SU-DHL-6 (cell line): ENCODE results near the gene VSTM2B.
"Not testable (repeated sequence)": the region's sequence is repeated elsewhere in the genome, so short reads cannot be mapped to it uniquely, and the experiment has no call there.

Source experiments
- H2AFZ ChIP-seq: fragments of 200-600 bp; sonication (generic); 2 replicates; pipeline ENCODE4 v1.6.1; 2014; ENCODE audit warnings: low read depth, mild to moderate bottlenecking, moderate library complexity, mixed read lengths, antibody characterized with exemption, low read length; ENCODE audit not compliant: severe bottlenecking
- H3F3A ChIP-seq: fragments of 200-600 bp; shearing (Covaris generic); 2 replicates; pipeline ENCODE4 v1.6.0; 2016; ENCODE audit warnings: antibody characterized with exemption, mild to moderate bottlenecking; ENCODE audit not compliant: insufficient read depth
- H3K27ac ChIP-seq: fragments of 200-600 bp; sonication (generic); 2 replicates; pipeline ENCODE4 v1.5.1; 2016; ENCODE audit warnings: low read depth, mild to moderate bottlenecking, low read length, moderate library complexity, mixed read lengths
- H3K27me3 ChIP-seq: fragments of 200-600 bp; sonication (generic), shearing (Covaris generic); 2 replicates; pipeline ENCODE4 v1.6.0; 2014; ENCODE audit warnings: mild to moderate bottlenecking, low read length
- H3K36me3 ChIP-seq: fragments of 200-600 bp; sonication (generic); 2 replicates; pipeline ENCODE4 v1.6.1; 2014; ENCODE audit warnings: mild to moderate bottlenecking, low read length, mixed read lengths
- H3K4me2 ChIP-seq: fragments of 300-600, 200-600 bp; shearing (Covaris generic), sonication (generic); 2 replicates; pipeline ENCODE4 v1.6.0; 2014; ENCODE audit warnings: low read length, low read depth, mild to moderate bottlenecking; ENCODE audit not compliant: poor library complexity, severe bottlenecking
- H3K4me3 ChIP-seq: fragments of 200-600 bp; sonication (generic); 2 replicates; pipeline ENCODE4 v1.5.1; 2014; ENCODE audit warnings: antibody characterized with exemption, low read length, mild to moderate bottlenecking, mixed read lengths; ENCODE audit not compliant: insufficient read depth, poor library complexity, severe bottlenecking
- H3K79me2 ChIP-seq: fragments of 200-600 bp; sonication (generic); 2 replicates; pipeline ENCODE4 v1.6.1; 2014; ENCODE audit warnings: mild to moderate bottlenecking, low read length, moderate library complexity; ENCODE audit not compliant: insufficient read depth
- H3K9ac ChIP-seq: fragments of 200-600 bp; sonication (generic); 2 replicates; pipeline ENCODE4 v1.7.0; 2014; ENCODE audit warnings: mild to moderate bottlenecking, low read length
- H3K9me2 ChIP-seq: fragments of 200-600 bp; sonication (generic); replicated peaks from 2 replicates; pipeline ENCODE4 v1.6.1; 2014; ENCODE audit warnings: low read length; ENCODE audit not compliant: insufficient read depth
- H3K9me3 ChIP-seq: fragments of 200-600 bp; sonication (generic); 2 replicates; pipeline ENCODE4 v1.6.1; 2014; ENCODE audit warnings: low read length, mixed read lengths; ENCODE audit not compliant: insufficient read depth
- H4K20me1 ChIP-seq: fragments of 200-600 bp; sonication (generic); 2 replicates; pipeline ENCODE4 v1.6.1; 2014; ENCODE audit warnings: low read depth, mild to moderate bottlenecking, antibody characterized with exemption, low read length, moderate library complexity, mixed read lengths
- EZH2phosphoT487 ChIP-seq: fragments of 200-600 bp; sonication (generic), shearing (Covaris generic); conservative IDR thresholded peaks from 2 replicates; pipeline ENCODE4 v1.6.1; 2018; ENCODE audit warnings: mild to moderate bottlenecking, antibody characterized with exemption, low read length, moderate library complexity, mixed read lengths
- TF ChIP-seq, protein P1 (sequence below): fragments of 200-600 bp; sonication (generic); IDR thresholded peaks from one replicate; pipeline ENCODE4 v1.5.1; 2017; ENCODE audit warnings: antibody characterized with exemption, mild to moderate bottlenecking, low read length, moderate library complexity; ENCODE audit not compliant: insufficient read depth, poor library complexity, severe bottlenecking

Gene VSTM2B

DNA sequence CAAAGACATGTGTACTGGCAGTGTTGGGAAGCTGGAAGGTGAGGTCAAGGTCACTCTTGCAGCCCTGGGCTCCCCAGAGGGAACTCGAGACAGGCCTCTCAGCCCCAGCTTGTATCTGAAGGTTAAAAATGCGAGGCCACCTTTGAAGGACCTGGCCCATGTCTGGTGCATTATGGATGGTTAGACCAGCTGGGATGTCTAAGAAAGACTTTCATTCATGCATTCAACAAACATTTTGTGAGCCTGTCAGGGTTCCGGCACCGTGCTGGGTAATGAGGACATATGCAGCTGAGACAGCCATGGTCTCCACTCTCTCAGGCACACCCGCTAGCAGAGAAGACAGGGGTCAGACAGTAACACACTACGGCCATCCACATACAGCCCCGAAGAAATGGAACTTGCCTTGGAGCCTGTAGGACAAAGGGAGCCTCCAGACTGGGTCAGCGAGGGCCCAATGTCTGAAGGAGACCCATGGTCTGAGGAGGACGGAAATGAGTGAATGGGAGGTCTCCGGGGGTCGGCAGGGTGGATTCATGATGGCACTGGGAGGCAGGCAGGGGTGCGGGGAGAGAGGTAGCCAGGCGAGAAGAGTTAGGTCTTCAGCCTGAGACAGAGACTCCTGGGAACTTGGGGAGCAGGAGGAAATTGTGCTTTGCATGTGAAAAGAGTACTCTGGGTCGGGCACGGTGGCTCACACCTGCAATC is 19.0 kb downstream of the VSTM2B start:
- Histone ChIP-seq H3K9me2 (no peaks in the 10 kb centered on the region), H3K9me3 (no peaks in the 10 kb centered on the region), H4K20me1 (no peaks in the 10 kb centered on the region), H3K79me2 (no peaks in the 10 kb centered on the region), H2AFZ (no peak overlapping the region), H3K4me2 (no peak overlapping the region), H3K4me3 (no peak overlapping the region), H3K36me3 (no peaks in the 10 kb centered on the region), H3K9ac (no peak overlapping the region), H3F3A (no peaks in the 10 kb centered on the region), H3K27ac (no peak overlapping the region), H3K27me3 (no peaks in the 10 kb centered on the region)
- TF ChIP-seq, protein P1, sequence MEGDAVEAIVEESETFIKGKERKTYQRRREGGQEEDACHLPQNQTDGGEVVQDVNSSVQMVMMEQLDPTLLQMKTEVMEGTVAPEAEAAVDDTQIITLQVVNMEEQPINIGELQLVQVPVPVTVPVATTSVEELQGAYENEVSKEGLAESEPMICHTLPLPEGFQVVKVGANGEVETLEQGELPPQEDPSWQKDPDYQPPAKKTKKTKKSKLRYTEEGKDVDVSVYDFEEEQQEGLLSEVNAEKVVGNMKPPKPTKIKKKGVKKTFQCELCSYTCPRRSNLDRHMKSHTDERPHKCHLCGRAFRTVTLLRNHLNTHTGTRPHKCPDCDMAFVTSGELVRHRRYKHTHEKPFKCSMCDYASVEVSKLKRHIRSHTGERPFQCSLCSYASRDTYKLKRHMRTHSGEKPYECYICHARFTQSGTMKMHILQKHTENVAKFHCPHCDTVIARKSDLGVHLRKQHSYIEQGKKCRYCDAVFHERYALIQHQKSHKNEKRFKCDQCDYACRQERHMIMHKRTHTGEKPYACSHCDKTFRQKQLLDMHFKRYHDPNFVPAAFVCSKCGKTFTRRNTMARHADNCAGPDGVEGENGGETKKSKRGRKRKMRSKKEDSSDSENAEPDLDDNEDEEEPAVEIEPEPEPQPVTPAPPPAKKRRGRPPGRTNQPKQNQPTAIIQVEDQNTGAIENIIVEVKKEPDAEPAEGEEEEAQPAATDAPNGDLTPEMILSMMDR, result no peak
- no peak for TF ChIP-seq EZH2phosphoT487

DNA sequence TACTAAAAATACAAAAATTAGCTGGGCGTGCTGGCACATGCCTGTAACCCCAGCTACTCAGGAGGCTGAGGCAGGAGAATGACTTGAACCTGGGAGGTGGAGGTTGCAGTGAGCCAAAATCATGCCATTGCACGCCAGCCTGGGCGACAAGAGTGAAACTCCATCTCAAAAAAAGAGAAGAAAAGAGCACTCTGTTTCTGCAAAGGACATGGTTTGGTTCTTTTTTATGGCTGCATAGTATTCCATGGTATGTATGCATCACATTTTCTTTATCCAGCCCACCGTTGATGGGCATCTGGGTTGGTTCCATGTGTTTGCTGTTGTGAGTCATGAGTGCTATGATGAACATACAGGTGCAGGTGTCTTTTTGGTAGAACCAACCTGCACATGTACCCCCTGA is 19.7 kb downstream of the VSTM2B start:
- H3K27ac ChIP-seq, H3K9me3 ChIP-seq, H3K79me2 ChIP-seq, H2AFZ ChIP-seq, H3K9me2 ChIP-seq, H3K9ac ChIP-seq, H3F3A ChIP-seq, H3K4me2 ChIP-seq, H3K4me3 ChIP-seq, H3K36me3 ChIP-seq, H3K27me3 ChIP-seq, H4K20me1 ChIP-seq: not testable (repeated sequence)

DNA sequence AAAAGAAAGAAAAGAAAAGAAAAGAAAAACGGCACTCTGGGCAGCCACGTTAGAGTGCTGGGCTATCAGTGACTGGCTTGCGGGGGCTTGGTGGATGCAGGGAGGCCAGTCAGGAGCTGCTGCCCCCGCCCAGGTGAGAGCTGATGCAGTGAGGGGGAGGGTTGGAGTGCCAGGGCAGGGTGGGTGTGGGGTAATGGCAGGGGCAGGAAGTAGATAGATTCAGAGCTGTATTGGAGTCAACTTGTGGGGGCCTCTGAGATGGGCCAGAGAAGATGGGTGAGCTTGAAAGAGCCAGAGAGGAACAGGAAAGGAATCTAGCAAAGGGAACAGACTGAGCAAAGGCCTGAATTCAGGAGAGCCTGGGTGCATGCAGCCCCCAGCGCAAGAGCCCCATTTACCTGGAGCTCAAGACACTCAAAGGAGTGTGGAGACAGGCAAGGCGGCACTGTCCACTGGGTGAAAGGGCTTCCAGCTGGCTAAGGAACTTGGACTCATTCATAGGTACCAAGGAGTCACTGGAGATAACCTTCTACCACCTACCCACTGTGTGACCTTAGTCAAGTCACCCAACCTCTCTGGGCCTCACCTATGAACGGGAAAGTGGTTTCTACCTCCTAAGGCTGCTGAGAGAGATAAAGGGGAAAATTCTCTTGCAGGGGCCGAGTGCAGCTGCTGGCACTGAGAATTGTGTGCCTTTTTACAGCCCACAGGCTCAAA is 20.2 kb downstream of the VSTM2B start:
- H3F3A ChIP-seq, result no peaks in the 10 kb centered on the region
- H3K4me3 ChIP-seq, result no peak overlapping the region
- H3K36me3 ChIP-seq, result no peaks in the 10 kb centered on the region
- no peak overlapping the region for H2AFZ ChIP-seq
- no peaks in the 10 kb centered on the region for H3K79me2 ChIP-seq
- no peaks in the 10 kb centered on the region for H4K20me1 ChIP-seq
- no peak overlapping the region for H3K4me2 ChIP-seq
- no peak overlapping the region for H3K9ac ChIP-seq
- no peaks in the 10 kb centered on the region for H3K9me3 ChIP-seq
- TF ChIP-seq EZH2phosphoT487, result no peak
- TF ChIP-seq, protein P1, result no peak
- H3K27ac ChIP-seq, result no peak overlapping the region
- H3K9me2 ChIP-seq, result no peaks in the 10 kb centered on the region
- no peaks in the 10 kb centered on the region for H3K27me3 ChIP-seq

DNA sequence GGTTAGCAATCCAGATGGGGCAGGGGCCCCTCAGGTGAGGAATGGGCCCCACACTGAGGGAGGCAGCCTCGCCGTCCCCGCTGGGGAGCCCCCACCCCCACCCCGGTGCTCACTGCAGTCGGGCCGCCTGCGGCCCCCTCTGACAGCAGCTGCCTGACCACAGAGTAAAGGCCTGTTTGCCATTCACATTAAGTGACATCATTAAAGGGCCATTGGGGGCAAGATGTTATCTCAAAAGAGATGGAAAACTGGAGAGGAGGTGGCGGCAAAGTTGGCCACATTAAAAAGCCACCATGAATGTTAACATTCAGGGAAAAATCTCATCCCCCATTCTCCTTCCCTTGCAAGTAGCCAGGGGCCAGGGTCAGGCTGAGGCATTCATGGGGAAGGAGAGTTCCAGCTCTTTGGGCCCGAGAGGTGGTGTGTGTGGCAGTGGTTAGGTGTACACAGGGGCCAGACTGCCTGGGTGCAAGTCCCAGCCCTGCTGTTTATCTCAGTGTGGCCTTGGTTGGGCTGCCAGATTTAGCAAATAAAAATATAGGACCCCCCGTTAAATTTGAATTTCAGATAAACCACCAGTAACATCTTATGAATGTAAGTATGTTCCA is 20.9 kb downstream of the VSTM2B start:
- H3K9ac ChIP-seq, result no peak overlapping the region
- H3K27ac ChIP-seq, result no peak overlapping the region
- no peak for TF ChIP-seq EZH2phosphoT487
- TF ChIP-seq, protein P1, result no peak
- H3K9me2 ChIP-seq, result no peaks in the 10 kb centered on the region
- H3K4me3 ChIP-seq, result no peak overlapping the region
- no peaks in the 10 kb centered on the region for H4K20me1 ChIP-seq
- H3F3A ChIP-seq, result no peaks in the 10 kb centered on the region
- H2AFZ ChIP-seq, result no peak overlapping the region
- H3K36me3 ChIP-seq, result no peaks in the 10 kb centered on the region
- no peaks in the 10 kb centered on the region for H3K9me3 ChIP-seq
- H3K27me3 ChIP-seq, result no peaks in the 10 kb centered on the region
- H3K79me2 ChIP-seq, result no peaks in the 10 kb centered on the region
- H3K4me2 ChIP-seq, result no peak overlapping the region
